ENCODE measurements around the gene TNFRSF6B.

The TNFRSF6B gene

DNA sequence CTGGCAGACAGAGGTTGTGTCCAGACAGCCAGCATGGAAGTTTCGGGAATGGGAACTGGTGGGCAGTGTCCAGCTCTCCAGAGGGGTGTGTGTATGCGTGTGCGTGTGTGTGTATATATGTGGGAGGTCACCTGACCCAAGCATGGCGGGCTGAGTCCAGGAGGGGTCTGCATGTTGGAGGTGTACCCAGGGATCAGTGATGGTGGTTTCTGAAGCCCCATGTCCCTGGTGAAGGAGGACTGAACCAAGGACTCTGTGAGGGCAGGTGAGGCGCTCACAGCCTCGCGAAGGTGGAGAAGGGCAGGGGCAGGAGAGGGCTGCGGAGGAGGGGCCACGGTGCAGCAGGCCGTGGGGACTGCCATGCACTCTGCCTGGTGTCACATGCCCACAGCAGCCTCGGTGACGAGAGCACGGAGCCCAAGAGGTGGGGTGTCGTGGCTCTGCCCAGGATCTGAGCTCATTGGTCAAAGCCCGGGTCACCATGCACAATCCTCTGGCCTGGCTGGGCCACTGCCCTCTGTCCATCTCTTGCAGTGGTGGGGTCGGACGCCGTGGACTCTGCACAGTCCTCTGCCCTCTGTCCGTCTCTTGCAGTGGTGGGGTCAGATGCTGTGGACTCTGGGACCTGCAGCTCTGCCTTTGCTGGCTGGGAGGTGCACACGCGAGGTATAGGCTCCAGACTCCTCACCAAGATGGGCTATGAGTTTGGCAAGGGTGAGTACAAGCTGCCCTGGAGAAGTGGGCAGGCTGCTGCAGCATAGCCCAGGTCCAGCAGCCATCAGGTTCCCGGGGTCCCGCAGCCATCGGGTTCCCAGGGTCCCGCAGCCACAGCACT lies 37.9 kb downstream of the TNFRSF6B start:
- no peak overlapping the region for H3K4me2 ChIP-seq (ENCODE audit: low read depth, low read length, poor library complexity, severe bottlenecking)
- no peaks in the 10 kb centered on the region for H3K27me3 ChIP-seq (ENCODE audit: insufficient read depth, low read length, poor library complexity, severe bottlenecking)
- no peak overlapping the region for H3K4me3 ChIP-seq (ENCODE audit: low read length, poor library complexity, severe bottlenecking)
- H3K79me2 ChIP-seq (ENCODE audit: insufficient read depth, low read length), result peaks cover 54% of the 10 kb centered on the region; the same call in 1 of the 2 replicates
- TF ChIP-seq EZH2phosphoT487 (IDR thresholded peaks at IDR 0.05; ENCODE audit: borderline replicate concordance), result no peak
- TF ChIP-seq, protein P1, sequence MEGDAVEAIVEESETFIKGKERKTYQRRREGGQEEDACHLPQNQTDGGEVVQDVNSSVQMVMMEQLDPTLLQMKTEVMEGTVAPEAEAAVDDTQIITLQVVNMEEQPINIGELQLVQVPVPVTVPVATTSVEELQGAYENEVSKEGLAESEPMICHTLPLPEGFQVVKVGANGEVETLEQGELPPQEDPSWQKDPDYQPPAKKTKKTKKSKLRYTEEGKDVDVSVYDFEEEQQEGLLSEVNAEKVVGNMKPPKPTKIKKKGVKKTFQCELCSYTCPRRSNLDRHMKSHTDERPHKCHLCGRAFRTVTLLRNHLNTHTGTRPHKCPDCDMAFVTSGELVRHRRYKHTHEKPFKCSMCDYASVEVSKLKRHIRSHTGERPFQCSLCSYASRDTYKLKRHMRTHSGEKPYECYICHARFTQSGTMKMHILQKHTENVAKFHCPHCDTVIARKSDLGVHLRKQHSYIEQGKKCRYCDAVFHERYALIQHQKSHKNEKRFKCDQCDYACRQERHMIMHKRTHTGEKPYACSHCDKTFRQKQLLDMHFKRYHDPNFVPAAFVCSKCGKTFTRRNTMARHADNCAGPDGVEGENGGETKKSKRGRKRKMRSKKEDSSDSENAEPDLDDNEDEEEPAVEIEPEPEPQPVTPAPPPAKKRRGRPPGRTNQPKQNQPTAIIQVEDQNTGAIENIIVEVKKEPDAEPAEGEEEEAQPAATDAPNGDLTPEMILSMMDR (conservative IDR thresholded peaks at IDR 0.05; ENCODE audit: low read length), result no peak
- no peaks in the 10 kb centered on the region for H3K9me3 ChIP-seq (ENCODE audit: insufficient read depth, low read depth, low read length)
- peaks cover 56% of the 10 kb centered on the region for H3K4me1 ChIP-seq (ENCODE audit: insufficient read depth, low read length, poor library complexity, severe bottlenecking)
- no peaks in the 10 kb centered on the region for H3K9me2 ChIP-seq (replicated peaks; ENCODE audit: low read depth, low read length)
- H4K20me1 ChIP-seq (ENCODE audit: insufficient read depth, low read length, poor library complexity, severe bottlenecking), result peaks cover 17% of the 10 kb centered on the region
- H3F3A ChIP-seq (ENCODE audit: low read depth), result peaks cover 14% of the 10 kb centered on the region
- H3K9ac ChIP-seq (ENCODE audit: low read depth, low read length, poor library complexity, severe bottlenecking), result no peak overlapping the region
- peaks cover 25% of the 10 kb centered on the region; the same call in 1 of the 2 replicates for H3K36me3 ChIP-seq (ENCODE audit: insufficient read depth, low read length)
- H2AFZ ChIP-seq (ENCODE audit: low read length), result no peak overlapping the region

DNA sequence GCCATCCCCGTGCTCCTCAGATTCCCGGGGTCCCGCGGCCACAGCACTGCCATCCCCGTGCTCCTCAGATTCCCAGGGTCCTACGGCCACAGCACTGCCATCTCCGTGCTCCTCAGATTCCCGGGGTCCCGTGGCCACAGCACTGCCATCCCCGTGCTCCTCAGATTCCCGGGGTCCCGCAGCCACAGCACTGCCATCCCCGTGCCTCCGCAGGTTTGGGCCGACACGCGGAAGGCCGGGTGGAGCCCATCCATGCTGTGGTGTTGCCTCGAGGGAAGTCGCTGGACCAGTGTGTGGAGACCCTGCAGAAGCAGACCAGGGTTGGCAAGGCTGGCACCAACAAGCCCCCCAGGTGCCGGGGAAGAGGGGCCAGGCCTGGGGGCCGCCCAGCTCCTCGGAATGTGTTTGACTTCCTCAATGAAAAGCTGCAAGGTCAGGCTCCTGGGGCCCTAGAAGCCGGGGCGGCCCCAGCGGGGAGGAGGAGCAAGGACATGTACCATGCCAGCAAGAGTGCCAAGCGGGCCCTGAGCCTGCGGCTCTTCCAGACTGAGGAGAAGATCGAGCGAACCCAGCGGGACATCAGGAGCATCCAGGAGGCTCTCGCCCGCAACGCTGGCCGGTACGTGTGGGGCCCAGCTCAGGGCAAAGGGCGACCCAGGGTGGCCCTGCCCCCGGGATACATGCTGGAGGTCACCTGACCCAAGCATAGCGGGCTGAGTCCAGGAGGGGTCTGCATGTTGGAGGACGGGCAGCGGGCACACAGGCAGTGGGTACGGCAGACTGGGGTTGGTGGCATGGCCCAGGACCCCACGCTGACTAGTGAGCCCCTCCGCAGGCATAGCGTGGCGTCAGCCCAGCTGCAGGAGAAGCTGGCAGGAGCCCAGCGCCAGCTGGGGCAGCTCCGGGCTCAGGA lies 38.8 kb downstream of the TNFRSF6B start:
- Histone ChIP-seq H3K27me3 (ENCODE audit: insufficient read depth, low read length, poor library complexity, severe bottlenecking) (no peaks in the 10 kb centered on the region), H3K4me2 (ENCODE audit: low read depth, low read length, poor library complexity, severe bottlenecking) (peak overlapping the region; percentile 95), H4K20me1 (ENCODE audit: insufficient read depth, low read length, poor library complexity, severe bottlenecking) (peaks cover 17% of the 10 kb centered on the region), H3K9me3 (ENCODE audit: insufficient read depth, low read depth, low read length) (no peaks in the 10 kb centered on the region), H2AFZ (ENCODE audit: low read length) (no peak overlapping the region), H3K79me2 (ENCODE audit: insufficient read depth, low read length) (peaks cover 46% of the 10 kb centered on the region; the same call in 1 of the 2 replicates), H3K9me2 (replicated peaks; ENCODE audit: low read depth, low read length) (no peaks in the 10 kb centered on the region), H3K36me3 (ENCODE audit: insufficient read depth, low read length) (peaks cover 25% of the 10 kb centered on the region; the same call in 1 of the 2 replicates), H3K4me1 (ENCODE audit: insufficient read depth, low read length, poor library complexity, severe bottlenecking) (peaks cover 47% of the 10 kb centered on the region), H3K9ac (ENCODE audit: low read depth, low read length, poor library complexity, severe bottlenecking) (peak overlapping the region; percentile 98), H3F3A (ENCODE audit: low read depth) (peaks cover 11% of the 10 kb centered on the region), H3K4me3 (ENCODE audit: low read length, poor library complexity, severe bottlenecking) (no peak overlapping the region)
- TF ChIP-seq EZH2phosphoT487 (IDR thresholded peaks at IDR 0.05; ENCODE audit: borderline replicate concordance), result no peak
- TF ChIP-seq, protein P1 (conservative IDR thresholded peaks at IDR 0.05; ENCODE audit: low read length), result no peak

DNA sequence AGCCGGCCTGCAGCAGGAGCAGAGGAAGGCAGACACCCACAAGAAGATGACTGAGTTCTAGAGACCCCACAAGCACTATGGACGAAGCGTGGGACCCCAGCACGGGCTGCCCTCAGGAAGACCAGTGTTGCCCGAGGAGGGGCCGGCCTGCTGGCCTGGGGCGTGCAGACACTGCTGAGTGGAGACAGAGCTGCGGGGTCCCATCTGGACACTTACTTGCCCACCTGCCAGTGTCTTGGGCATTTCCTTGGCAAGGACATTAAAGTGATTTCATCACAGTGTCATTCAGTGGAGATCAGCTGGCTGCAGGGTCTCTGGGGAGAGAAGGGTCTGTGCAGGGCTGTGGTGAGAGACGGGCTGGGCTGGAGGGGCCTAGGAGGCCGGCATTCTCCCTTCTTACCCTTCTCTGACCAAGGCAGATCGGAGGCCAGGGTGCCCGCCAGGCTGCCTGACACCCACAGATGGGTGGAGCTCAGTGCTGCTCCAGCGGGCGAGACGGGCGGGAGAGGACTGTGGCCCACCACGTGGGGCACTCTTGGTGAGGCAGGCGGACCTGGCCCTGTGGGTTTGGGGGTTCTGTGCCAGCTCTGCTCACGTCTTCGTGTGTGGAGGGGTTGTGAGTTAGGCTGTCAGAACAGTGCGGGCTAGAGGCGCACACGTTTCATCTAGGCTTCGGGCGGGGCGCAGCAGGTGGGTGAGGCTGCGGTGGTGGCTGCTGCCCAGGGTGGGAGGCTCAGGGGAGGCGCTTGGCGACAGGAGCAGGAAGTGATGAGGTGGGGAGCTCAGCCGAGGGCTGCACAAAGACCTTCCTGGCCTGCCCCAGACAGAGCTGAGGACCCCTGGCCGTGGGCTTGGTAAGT lies 39.6 kb downstream of the TNFRSF6B start, which contains the start of gene LIME1:
Gene LIME1 (plus strand): TSS at position 806 of the 860 bp plus-strand sequence. CDS start 886 bp downstream, outside the sequence.
- Histone ChIP-seq H3F3A (ENCODE audit: low read depth) (peaks cover 5% of the 10 kb centered on the region; the same call in 1 of the 2 replicates), H3K9me3 (ENCODE audit: insufficient read depth, low read depth, low read length) (no peaks in the 10 kb centered on the region), H3K9me2 (replicated peaks; ENCODE audit: low read depth, low read length) (no peaks in the 10 kb centered on the region), H2AFZ (ENCODE audit: low read length) (no peak within 1 kb of the TSS), H3K79me2 (ENCODE audit: insufficient read depth, low read length) (peaks cover 49% of the 10 kb centered on the region), H3K4me2 (ENCODE audit: low read depth, low read length, poor library complexity, severe bottlenecking) (peak within 1 kb of the TSS; percentile 95), H3K27me3 (ENCODE audit: insufficient read depth, low read length, poor library complexity, severe bottlenecking) (no peaks in the 10 kb centered on the region), H3K9ac (ENCODE audit: low read depth, low read length, poor library complexity, severe bottlenecking) (peak within 1 kb of the TSS; percentile 98), H3K36me3 (ENCODE audit: insufficient read depth, low read length) (peaks cover 25% of the 10 kb centered on the region; the same call in 1 of the 2 replicates), H3K4me1 (ENCODE audit: insufficient read depth, low read length, poor library complexity, severe bottlenecking) (peaks cover 41% of the 10 kb centered on the region), H4K20me1 (ENCODE audit: insufficient read depth, low read length, poor library complexity, severe bottlenecking) (peaks cover 20% of the 10 kb centered on the region), H3K4me3 (ENCODE audit: low read length, poor library complexity, severe bottlenecking) (peak within 1 kb of the TSS; percentile 86)
- TF ChIP-seq, protein P1 (conservative IDR thresholded peaks at IDR 0.05; ENCODE audit: low read length), result no peak; the same call in 1 of the 2 replicates
- no peak for TF ChIP-seq EZH2phosphoT487 (IDR thresholded peaks at IDR 0.05; ENCODE audit: borderline replicate concordance)

Measured in Loucy (cell line).